ENCODE measurements around the gene PPFIBP1.
"Not testable (repeated sequence)": the region's sequence is repeated elsewhere in the genome, so short reads cannot be mapped to it uniquely, and the experiment has no call there.

The PPFIBP1 gene

GRCh38 chr12:27544858-27545257 lies 20.9 kb downstream of the PPFIBP1 start:
- not testable (repeated sequence) for DNase-seq

GRCh38 chr12:27545665-27546064 lies 21.7 kb downstream of the PPFIBP1 start:
- DNase-seq, result no peak

- DNase-seq, result no peak
Observed at GRCh38 chr12:27547592-27547991, 23.6 kb downstream of the PPFIBP1 start.

- DNase-seq, result no peak
Observed at GRCh38 chr12:27548301-27549199, 24.5 kb downstream of the PPFIBP1 start.

GRCh38 chr12:27549236-27549800 lies 25.3 kb downstream of the PPFIBP1 start:
- no peak for DNase-seq

- DNase-seq, result no peak
Observed at GRCh38 chr12:27549801-27550652, 26.0 kb downstream of the PPFIBP1 start.

GRCh38 chr12:27550653-27550975 lies 26.6 kb downstream of the PPFIBP1 start:
- no peak for DNase-seq

GRCh38 chr12:27551172-27551840 lies 27.3 kb downstream of the PPFIBP1 start:
- DNase-seq, result no peak

- no peak for DNase-seq
Observed at GRCh38 chr12:27552235-27552634, 28.2 kb downstream of the PPFIBP1 start.

- no peak for DNase-seq
Observed at GRCh38 chr12:27552886-27553560, 29.0 kb downstream of the PPFIBP1 start.

- no peak for DNase-seq
Observed at GRCh38 chr12:27553941-27554340, 29.9 kb downstream of the PPFIBP1 start.

- no peak for DNase-seq
Observed at GRCh38 chr12:27554421-27555186, 30.6 kb downstream of the PPFIBP1 start.

GRCh38 chr12:27555361-27555760 lies 31.4 kb downstream of the PPFIBP1 start:
- no peak for DNase-seq

- no peak for DNase-seq
Observed at GRCh38 chr12:27555925-27556778, 32.1 kb downstream of the PPFIBP1 start.

- DNase-seq, result no peak
Observed at GRCh38 chr12:27560126-27560525, 36.1 kb downstream of the PPFIBP1 start.

- DNase-seq, result no peak
Observed at GRCh38 chr12:27561535-27562350, 37.7 kb downstream of the PPFIBP1 start.

GRCh38 chr12:27564612-27565213 lies 40.7 kb downstream of the PPFIBP1 start:
- DNase-seq, result no peak

GRCh38 chr12:27566159-27566558 lies 42.2 kb downstream of the PPFIBP1 start:
- DNase-seq, result no peak

GRCh38 chr12:27566626-27567025 lies 42.6 kb downstream of the PPFIBP1 start:
- no peak for DNase-seq
